K562 (cell line): Measurements from ENCODE around the gene HOXB6. TPM values are rescaled to one million over a fixed set of nuclear protein-coding genes. Genes with fewer than 3 reads are reported as not detected.

Experiments used
- CBX3 ChIP-seq, 2 experiments: IDR thresholded peaks; 1 replicate in 1 of 2; 2 replicates in 1 of 2; pipeline ENCODE4 v1.6.1; 2012; ENCODE audit warnings: inconsistent platforms in 2 of 2, low read length in 2 of 2, borderline replicate concordance in 1 of 2, control low read depth in 1 of 2
- CTBP1 ChIP-seq: fragments of 450-650 bp; IDR thresholded peaks from 2 replicates; pipeline ENCODE4 v1.6.1; 2016; ENCODE audit warnings: borderline replicate concordance
- FOSL1 ChIP-seq: fragments of 200-800 bp; sonication (Bioruptor generic); conservative IDR thresholded peaks from 2 replicates; pipeline ENCODE4 v1.6.1; 2016; ENCODE audit warnings: missing genetic modification characterization, missing compliant biosample characterization
- HIVEP1 ChIP-seq: fragments of 250-450 bp; sonication (Bioruptor Pico); IDR thresholded peaks from 2 replicates; pipeline ENCODE4 v1.4.0; 2020; ENCODE audit warnings: mild to moderate bottlenecking
- KLF1 ChIP-seq: fragments of 450-650 bp; IDR thresholded peaks from 2 replicates; pipeline ENCODE4 v1.6.1; 2016; ENCODE audit warnings: missing genetic modification characterization, missing compliant biosample characterization
- MBD2 ChIP-seq: sonication (generic); IDR thresholded peaks from 2 replicates; pipeline ENCODE4 v1.6.1; 2016; ENCODE audit warnings: low read depth, borderline replicate concordance
- NCOA2 ChIP-seq, 2 experiments: fragments of 450-650 bp; IDR thresholded peaks; 2 replicates each; pipeline ENCODE4 v1.6.1; 2018; ENCODE audit warnings: mild to moderate bottlenecking in 2 of 2, moderate library complexity in 1 of 2; ENCODE audit not compliant: partially characterized antibody in 2 of 2
- PML ChIP-seq: IDR thresholded peaks from 2 replicates; pipeline ENCODE4 v1.6.1; 2012; ENCODE audit warnings: low read length, inconsistent platforms
- SAFB ChIP-seq: fragments of 200-400 bp; formaldehyde crosslinking; IDR thresholded peaks from 2 replicates; pipeline ENCODE4 v1.6.1; 2017; ENCODE audit warnings: low read depth, low read length, borderline replicate concordance
- SMARCE1 ChIP-seq: fragments of 450-650 bp; IDR thresholded peaks from 2 replicates; pipeline ENCODE4 v1.7.1; 2016; ENCODE audit warnings: mild to moderate bottlenecking
- SP1 ChIP-seq: sonication (generic); formaldehyde crosslinking; IDR thresholded peaks from 2 replicates; pipeline ENCODE4 v1.8.1; 2022; ENCODE audit warnings: mild to moderate bottlenecking, missing genetic modification reagents
- THRA ChIP-seq: fragments of 450-650 bp; IDR thresholded peaks from 2 replicates; pipeline ENCODE4 v1.6.1; 2017; ENCODE audit warnings: mild to moderate bottlenecking, moderate library complexity
- USF1 ChIP-seq: sonication (generic); formaldehyde crosslinking; IDR thresholded peaks from 2 replicates; pipeline ENCODE4 v1.9.0; 2022; ENCODE audit warnings: mild to moderate bottlenecking, missing genetic modification reagents
- ZNF3 ChIP-seq: fragments of 250-450 bp; sonication (Bioruptor Pico); IDR thresholded peaks from 2 replicates; pipeline ENCODE4 v1.5.0; 2021; ENCODE audit warnings: mild to moderate bottlenecking, moderate library complexity
- ZNF324 ChIP-seq: fragments of 250-450 bp; sonication (Bioruptor Pico); IDR thresholded peaks from 2 replicates; pipeline ENCODE4 v1.4.0; 2020; ENCODE audit warnings: mild to moderate bottlenecking
- ZNF699 ChIP-seq: fragments of 250-450 bp; sonication (Bioruptor Pico); IDR thresholded peaks from 2 replicates; pipeline ENCODE4 v1.8.0; 2021; ENCODE audit warnings: mild to moderate bottlenecking, moderate library complexity; ENCODE audit not compliant: insufficient replicate concordance
- polyA plus RNA-seq, 8 experiments: library from polyadenylated mRNA; depleted of rRNA in 4 of 8; stranded (reverse) in 5 of 8; unstranded in 3 of 8; fragments of >200 nt; fragmentation: Nextera tagmentation in 2 of 8; fragmentation: Illumina TruSeq in 1 of 8; extraction: Ambion mirVana in 2 of 8; extraction: Trizol in 1 of 8; gene quantifications; 2 replicates each; pipeline versions ENCODE4 v1.2.1 to v1.2.3, GENCODE V29; 2011 to 2014; ENCODE audit warnings: inconsistent platforms in 1 of 8, missing spikeins in 1 of 8
- total RNA-seq, 7 experiments: library from RNA; depleted of rRNA in 6 of 7; stranded (reverse); fragments of >200 nt in 6 of 7; fragmentation: Illumina TruSeq in 2 of 7; extraction: Trizol in 2 of 7; gene quantifications; 2 replicates each; pipeline versions ENCODE4 v1.2.1 to v1.2.3, GENCODE V29; 2011 to 2021; ENCODE audit warnings: low replicate concordance in 1 of 7
- TF ChIP-seq, protein P1 (sequence below), 2 experiments: fragments of 450-650 bp; formaldehyde crosslinking in 1 of 2; IDR thresholded peaks; 2 replicates each; pipeline versions ENCODE4 v1.4.0 to v1.6.1; 2014 to 2020; ENCODE audit warnings: mild to moderate bottlenecking in 2 of 2, borderline replicate concordance in 1 of 2, low read depth in 1 of 2

Gene HOXB6
- total and polyA plus RNA-seq, 9 of the 15 experiments (the other 6 are each of a cell fraction or from before 2014, with no cell fraction given), result 1.2 to 14.8 (median 4.9) TPM

DNA sequence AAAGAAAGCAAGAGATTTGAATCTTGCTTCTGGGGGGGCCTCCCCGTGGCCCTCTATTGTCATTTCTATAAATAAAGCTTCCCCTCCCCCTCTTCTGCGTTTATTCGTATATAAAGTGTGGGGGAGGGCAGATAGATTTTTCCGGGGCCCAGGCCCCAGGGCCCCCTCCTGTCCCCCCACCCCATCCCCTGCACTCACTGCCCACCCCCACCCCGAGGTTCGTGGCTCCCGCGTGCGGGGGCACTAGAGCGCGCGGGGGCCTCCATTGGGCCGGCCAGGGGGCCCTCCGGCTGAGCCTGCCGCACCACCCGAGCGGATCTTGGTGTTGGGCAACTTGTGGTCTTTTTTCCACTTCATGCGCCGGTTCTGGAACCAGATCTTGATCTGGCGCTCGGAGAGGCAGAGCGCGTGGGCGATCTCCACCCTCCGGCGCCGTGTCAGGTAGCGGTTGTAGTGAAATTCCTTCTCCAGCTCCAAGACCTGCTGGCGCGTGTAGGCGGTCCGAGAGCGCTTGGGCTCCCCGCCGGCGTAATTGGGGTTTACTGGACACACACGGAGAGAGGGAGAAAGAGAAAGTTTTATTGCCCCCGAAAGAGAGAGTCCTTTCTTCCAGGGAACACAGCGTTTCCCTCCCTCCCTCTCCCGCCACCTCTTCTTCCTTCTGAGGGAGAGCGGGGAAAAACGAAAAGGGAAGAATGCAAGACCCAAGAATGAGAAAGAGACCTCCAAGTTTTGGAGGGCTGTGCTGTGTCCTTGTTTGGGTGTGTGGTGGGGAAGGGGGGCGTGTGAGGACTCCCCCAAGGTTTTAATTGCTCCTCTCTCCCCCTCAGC is 28.1 kb downstream of the HOXB6 start (continued):
- TF ChIP-seq ZNF3 (CRISPR knock-in tag), result no peak
- no peak for TF ChIP-seq ZNF699 (CRISPR knock-in tag)
- no peak for TF ChIP-seq CBX3 (IDR thresholded peaks at IDR 0.05; ENCODE audit: borderline replicate concordance in 1 of 2, low read length in 2 of 2)
- no peak for TF ChIP-seq SAFB
- TF ChIP-seq KLF1, result no peak
- 0 out of 2 replicates have a peak, but pooled peaks have one; percentile 13 for TF ChIP-seq SMARCE1
- 0 out of 2 replicates have a peak, but pooled peaks have one; percentile 9 for TF ChIP-seq MBD2
- TF ChIP-seq, protein P1, sequence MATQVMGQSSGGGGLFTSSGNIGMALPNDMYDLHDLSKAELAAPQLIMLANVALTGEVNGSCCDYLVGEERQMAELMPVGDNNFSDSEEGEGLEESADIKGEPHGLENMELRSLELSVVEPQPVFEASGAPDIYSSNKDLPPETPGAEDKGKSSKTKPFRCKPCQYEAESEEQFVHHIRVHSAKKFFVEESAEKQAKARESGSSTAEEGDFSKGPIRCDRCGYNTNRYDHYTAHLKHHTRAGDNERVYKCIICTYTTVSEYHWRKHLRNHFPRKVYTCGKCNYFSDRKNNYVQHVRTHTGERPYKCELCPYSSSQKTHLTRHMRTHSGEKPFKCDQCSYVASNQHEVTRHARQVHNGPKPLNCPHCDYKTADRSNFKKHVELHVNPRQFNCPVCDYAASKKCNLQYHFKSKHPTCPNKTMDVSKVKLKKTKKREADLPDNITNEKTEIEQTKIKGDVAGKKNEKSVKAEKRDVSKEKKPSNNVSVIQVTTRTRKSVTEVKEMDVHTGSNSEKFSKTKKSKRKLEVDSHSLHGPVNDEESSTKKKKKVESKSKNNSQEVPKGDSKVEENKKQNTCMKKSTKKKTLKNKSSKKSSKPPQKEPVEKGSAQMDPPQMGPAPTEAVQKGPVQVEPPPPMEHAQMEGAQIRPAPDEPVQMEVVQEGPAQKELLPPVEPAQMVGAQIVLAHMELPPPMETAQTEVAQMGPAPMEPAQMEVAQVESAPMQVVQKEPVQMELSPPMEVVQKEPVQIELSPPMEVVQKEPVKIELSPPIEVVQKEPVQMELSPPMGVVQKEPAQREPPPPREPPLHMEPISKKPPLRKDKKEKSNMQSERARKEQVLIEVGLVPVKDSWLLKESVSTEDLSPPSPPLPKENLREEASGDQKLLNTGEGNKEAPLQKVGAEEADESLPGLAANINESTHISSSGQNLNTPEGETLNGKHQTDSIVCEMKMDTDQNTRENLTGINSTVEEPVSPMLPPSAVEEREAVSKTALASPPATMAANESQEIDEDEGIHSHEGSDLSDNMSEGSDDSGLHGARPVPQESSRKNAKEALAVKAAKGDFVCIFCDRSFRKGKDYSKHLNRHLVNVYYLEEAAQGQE (IDR thresholded peaks at IDR 0.05; ENCODE audit: borderline replicate concordance), result peak; percentile 5; the same call in 1 of the 2 replicates
- TF ChIP-seq, protein P1 (CRISPR knock-in tag; IDR thresholded peaks at IDR 0.05; ENCODE audit: low read depth), result no peak
- no peak for TF ChIP-seq ZNF324
- TF ChIP-seq USF1, result no peak
- 0 out of 2 replicates have a peak, but pooled peaks have one; percentile 7 for TF ChIP-seq SP1
- no peak for TF ChIP-seq NCOA2 (IDR thresholded peaks at IDR 0.05; ENCODE audit: partially characterized antibody in 2 of 2)
- no peak; the same call in 1 of the 2 replicates for TF ChIP-seq CTBP1
- no peak for TF ChIP-seq THRA
- TF ChIP-seq HIVEP1, result 0 out of 2 replicates have a peak, but pooled peaks have one; percentile 16
- no peak for TF ChIP-seq FOSL1 (tag)
- no peak; the same call in 1 of the 2 replicates for TF ChIP-seq PML
